DND-41 (cell line): ENCODE results near the gene ZNF28.
A peak's percentile ranks its signal among the peaks of the same experiment; 100 is the strongest.
"Not testable (repeated sequence)": the region's sequence is repeated elsewhere in the genome, so short reads cannot be mapped to it uniquely, and the experiment has no call there.

Source experiments
- ATAC-seq: fragments of 200-7000 bp; cut with Tn5 transposase; 3 replicates; pipeline ENCODE4 v1.9.1; 2021; ENCODE audit warnings: low read depth; ENCODE audit not compliant: insufficient read depth
- DNase-seq: peaks from one replicate; pipeline ENCODE4 v3.0.0-alpha.2; 2020
- H2AFZ ChIP-seq: 2 replicates; pipeline ENCODE4 v1.6.0; 2012; ENCODE audit warnings: low read depth, low read length
- H3K27ac ChIP-seq: 2 replicates; pipeline ENCODE4 v1.5.1; 2012; ENCODE audit warnings: low read length, inconsistent platforms
- H3K27me3 ChIP-seq: fragments of 200-600 bp; sonication (generic); 2 replicates; pipeline ENCODE4 v1.6.0; 2012; ENCODE audit warnings: low read length, mild to moderate bottlenecking, inconsistent platforms; ENCODE audit not compliant: insufficient read depth, poor library complexity
- H3K36me3 ChIP-seq: 2 replicates; pipeline ENCODE4 v1.5.1; 2012; ENCODE audit warnings: low read length, inconsistent platforms; ENCODE audit not compliant: insufficient read depth
- H3K4me1 ChIP-seq: 2 replicates; pipeline ENCODE4 v1.5.1; 2012; ENCODE audit warnings: mild to moderate bottlenecking, low read length; ENCODE audit not compliant: insufficient read depth
- H3K4me2 ChIP-seq: 2 replicates; pipeline ENCODE4 v1.6.0; 2012; ENCODE audit warnings: mild to moderate bottlenecking, moderate library complexity, low read length, inconsistent platforms; ENCODE audit not compliant: insufficient read depth
- H3K4me3 ChIP-seq, 2 experiments: fragments of 200-600 bp in 1 of 2; shearing (Covaris generic) in 1 of 2; 2 replicates each; pipeline ENCODE4 v1.5.1; 2012 to 2016; ENCODE audit warnings: inconsistent platforms in 2 of 2, low read length in 2 of 2, mild to moderate bottlenecking in 2 of 2, low read depth in 1 of 2, moderate library complexity in 1 of 2
- H3K79me2 ChIP-seq: 2 replicates; pipeline ENCODE4 v1.6.0; 2012; ENCODE audit warnings: low read length, inconsistent platforms; ENCODE audit not compliant: insufficient read depth
- H3K9ac ChIP-seq: 2 replicates; pipeline ENCODE4 v1.6.0; 2012; ENCODE audit warnings: low read depth, mild to moderate bottlenecking, inconsistent platforms, low read length, moderate library complexity
- H3K9me3 ChIP-seq: 2 replicates; pipeline ENCODE4 v1.5.1; 2012; ENCODE audit warnings: low read length, moderate library complexity, mild to moderate bottlenecking, inconsistent platforms; ENCODE audit not compliant: insufficient read depth, severe bottlenecking
- H4K20me1 ChIP-seq: 2 replicates; pipeline ENCODE4 v1.6.0; 2012; ENCODE audit warnings: low read length; ENCODE audit not compliant: insufficient read depth
- EZH2 ChIP-seq: IDR thresholded peaks from 3 replicates; pipeline ENCODE4 v1.6.1; 2012; ENCODE audit warnings: borderline replicate concordance, low read depth, mild to moderate bottlenecking, moderate library complexity, low read length, inconsistent platforms; ENCODE audit not compliant: severe bottlenecking
- TF ChIP-seq, protein P1 (sequence below): IDR thresholded peaks from 2 replicates; pipeline ENCODE4 v1.5.1; 2012; ENCODE audit warnings: borderline replicate concordance, low read length, moderate library complexity, mild to moderate bottlenecking; ENCODE audit not compliant: poor library complexity, severe bottlenecking; ENCODE audit errors: extremely low read depth

ZNF28 gene

DNA sequence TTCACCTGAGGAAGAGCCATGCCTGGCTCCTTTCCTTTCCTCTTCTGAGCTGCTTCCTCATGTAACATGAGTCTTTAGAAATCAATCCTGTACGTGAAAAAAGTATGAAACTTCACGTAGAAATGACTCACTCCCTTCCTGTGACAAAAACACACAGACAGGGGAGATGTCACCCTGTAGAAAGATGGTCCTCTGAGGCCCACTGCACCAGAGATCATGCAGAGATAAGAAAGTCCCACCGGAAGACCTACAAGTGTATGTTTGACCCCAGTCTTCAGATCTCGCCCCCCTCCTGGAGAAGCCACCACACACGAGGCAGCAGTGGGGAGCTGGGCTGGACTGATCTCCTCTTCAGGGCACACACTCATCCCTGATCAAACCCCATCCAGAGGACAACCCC lies 12.1 kb upstream of the ZNF28 start:
- not testable (repeated sequence) for H3K79me2 ChIP-seq, H3K9me3 ChIP-seq, H3K9ac ChIP-seq, H3K27me3 ChIP-seq, H3K4me2 ChIP-seq, H4K20me1 ChIP-seq, H3K4me1 ChIP-seq, H2AFZ ChIP-seq, H3K4me3 ChIP-seq, H3K27ac ChIP-seq
- ATAC-seq (peak; percentile 62), DNase-seq (peak; percentile 30)
- H3K36me3 ChIP-seq: peaks cover 10% of the 10 kb centered on the region; the same call in 1 of the 2 replicates

- H3K27ac ChIP-seq, DNase-seq, H4K20me1 ChIP-seq, H3K9me3 ChIP-seq, H3K79me2 ChIP-seq, H3K27me3 ChIP-seq, H3K9ac ChIP-seq, H2AFZ ChIP-seq, ATAC-seq, H3K36me3 ChIP-seq, H3K4me1 ChIP-seq, H3K4me3 ChIP-seq, H3K4me2 ChIP-seq: not testable (repeated sequence)
Observed at GRCh38 chr19:52829866-52830265, 8.4 kb upstream of the ZNF28 start.

DNA sequence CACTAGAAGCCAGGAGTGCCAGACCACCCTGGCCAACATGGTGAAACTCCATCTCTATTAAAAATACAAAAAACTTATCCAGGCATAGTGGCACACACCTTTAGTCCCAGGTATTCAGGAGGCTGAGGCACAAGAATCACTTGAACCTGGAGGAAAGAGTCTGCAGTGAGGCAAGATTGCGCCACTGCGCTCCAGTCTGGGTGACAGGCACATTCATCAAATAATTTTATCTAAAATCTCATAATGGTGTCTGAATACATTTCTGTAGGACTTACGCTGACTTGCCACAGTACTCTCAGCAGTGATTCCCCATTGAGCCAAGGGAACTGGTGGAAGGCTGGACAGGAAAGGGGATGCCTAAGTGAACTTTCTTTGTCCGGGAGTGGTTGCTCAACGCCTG lies 4.3 kb upstream of the ZNF28 start:
- H3K27ac ChIP-seq: no peak overlapping the region
- no peaks in the 10 kb centered on the region for H3K9me3 ChIP-seq
- peaks cover 6% of the 10 kb centered on the region for H3K79me2 ChIP-seq
- TF ChIP-seq, protein P1, sequence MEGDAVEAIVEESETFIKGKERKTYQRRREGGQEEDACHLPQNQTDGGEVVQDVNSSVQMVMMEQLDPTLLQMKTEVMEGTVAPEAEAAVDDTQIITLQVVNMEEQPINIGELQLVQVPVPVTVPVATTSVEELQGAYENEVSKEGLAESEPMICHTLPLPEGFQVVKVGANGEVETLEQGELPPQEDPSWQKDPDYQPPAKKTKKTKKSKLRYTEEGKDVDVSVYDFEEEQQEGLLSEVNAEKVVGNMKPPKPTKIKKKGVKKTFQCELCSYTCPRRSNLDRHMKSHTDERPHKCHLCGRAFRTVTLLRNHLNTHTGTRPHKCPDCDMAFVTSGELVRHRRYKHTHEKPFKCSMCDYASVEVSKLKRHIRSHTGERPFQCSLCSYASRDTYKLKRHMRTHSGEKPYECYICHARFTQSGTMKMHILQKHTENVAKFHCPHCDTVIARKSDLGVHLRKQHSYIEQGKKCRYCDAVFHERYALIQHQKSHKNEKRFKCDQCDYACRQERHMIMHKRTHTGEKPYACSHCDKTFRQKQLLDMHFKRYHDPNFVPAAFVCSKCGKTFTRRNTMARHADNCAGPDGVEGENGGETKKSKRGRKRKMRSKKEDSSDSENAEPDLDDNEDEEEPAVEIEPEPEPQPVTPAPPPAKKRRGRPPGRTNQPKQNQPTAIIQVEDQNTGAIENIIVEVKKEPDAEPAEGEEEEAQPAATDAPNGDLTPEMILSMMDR: no peak
- TF ChIP-seq EZH2: no peak
- no peak for ATAC-seq
- peaks cover 6% of the 10 kb centered on the region for H3K4me1 ChIP-seq
- no peaks in the 10 kb centered on the region; the same call in 1 of the 2 replicates for H4K20me1 ChIP-seq
- no peak overlapping the region for H3K4me3 ChIP-seq
- H3K36me3 ChIP-seq: no peaks in the 10 kb centered on the region
- no peak overlapping the region for H3K4me2 ChIP-seq
- no peak overlapping the region for H3K9ac ChIP-seq
- H2AFZ ChIP-seq: no peak overlapping the region
- no peak for DNase-seq
- H3K27me3 ChIP-seq: no peaks in the 10 kb centered on the region

GRCh38 chr19:52823676-52824075 lies 2.2 kb upstream of the ZNF28 start:
- ATAC-seq (no peak), DNase-seq (no peak)
- Histone ChIP-seq H3K4me2 (no peak overlapping the region), H3K9ac (no peak overlapping the region), H3K4me1 (peaks cover 16% of the 10 kb centered on the region), H3K27ac (no peak overlapping the region), H3K4me3 (no peak overlapping the region), H4K20me1 (no peaks in the 10 kb centered on the region; the same call in 1 of the 2 replicates), H3K27me3 (no peaks in the 10 kb centered on the region), H3K9me3 (no peaks in the 10 kb centered on the region), H3K79me2 (peaks cover 17% of the 10 kb centered on the region), H2AFZ (no peak overlapping the region), H3K36me3 (no peaks in the 10 kb centered on the region)
- no peak for TF ChIP-seq EZH2
- TF ChIP-seq, protein P1: no peak

DNA sequence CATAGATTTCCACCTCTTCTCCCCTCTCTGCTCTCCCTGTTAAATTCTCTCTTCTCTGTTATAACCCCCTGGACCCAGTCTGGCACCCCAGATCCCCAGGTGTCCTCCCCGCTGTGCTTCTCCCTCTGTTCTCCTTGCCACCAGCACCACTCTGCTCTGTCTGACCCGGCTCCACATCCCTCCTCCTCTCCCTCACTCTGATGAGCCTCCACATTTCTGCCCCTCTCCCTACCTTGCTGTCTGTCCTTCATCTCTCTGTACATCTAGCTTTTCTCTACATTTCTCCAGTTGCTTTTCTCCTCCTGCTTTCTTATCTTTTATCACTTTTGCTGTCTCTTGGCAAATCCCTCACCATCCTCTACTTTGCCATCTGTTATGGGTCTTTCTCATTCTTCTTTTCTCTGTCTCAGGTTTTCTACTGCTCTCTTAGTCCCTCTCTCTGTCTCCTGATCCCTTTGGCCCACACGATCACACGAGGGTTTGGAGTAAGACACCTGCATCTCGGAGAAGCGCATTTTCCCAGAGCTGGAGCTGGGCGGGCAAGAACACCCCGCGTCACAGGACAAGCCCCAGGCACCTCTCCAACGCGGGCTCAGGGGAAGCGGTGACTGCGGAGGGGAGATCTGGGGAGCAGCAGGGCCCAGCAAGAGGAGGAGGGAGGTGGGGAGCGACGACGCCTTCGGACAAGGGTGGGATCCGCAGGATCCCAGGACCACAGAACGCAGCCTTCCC lies 795 bp downstream of the ZNF28 start:
- H4K20me1 ChIP-seq, H3K9me3 ChIP-seq, H3K27me3 ChIP-seq: not testable (repeated sequence)
- Histone ChIP-seq H3K27ac (peak overlapping the region; percentile 68), H3K4me2 (peak overlapping the region; percentile 70), H3K9ac (peak overlapping the region; percentile 58), H3K4me1 (peaks cover 16% of the 10 kb centered on the region), H3K79me2 (peaks cover 23% of the 10 kb centered on the region), H3K4me3 (peak overlapping the region; percentile 36 to 60; a peak in 3 of 4 replicates), H2AFZ (peak overlapping the region; percentile 80), H3K36me3 (peaks cover 23% of the 10 kb centered on the region)
- peak; percentile 59 for ATAC-seq
- peak; percentile 54 for DNase-seq
